Ovary (tissue), 9 donors: ENCODE results near the gene DDHD1. TPM values are rescaled to one million over a fixed set of nuclear protein-coding genes. Genes with fewer than 3 reads are reported as not detected.
"Not testable (repeated sequence)": the region's sequence is repeated elsewhere in the genome, so short reads cannot be mapped to it uniquely, and the experiment has no call there.

Source experiments
- DNase-seq, 5 donors: peaks; one replicate each; pipeline ENCODE4 v3.0.0-alpha.2; 2019 to 2020
- H3K27ac ChIP-seq, 2 donors: fragments of 200-600 bp; one replicate each; pipeline versions ENCODE4 v1.5.1 to v1.8.0; 2019 to 2022
- H3K27me3 ChIP-seq: fragments of 200-600 bp; one replicate; pipeline ENCODE4 v1.8.0; 2022
- H3K36me3 ChIP-seq: fragments of 200-600 bp; sonication (generic); one replicate; pipeline ENCODE4 v1.5.1; 2019
- H3K4me1 ChIP-seq: one replicate; pipeline ENCODE4 v1.8.1; 2013; ENCODE audit warnings: mild to moderate bottlenecking, moderate library complexity; ENCODE audit not compliant: insufficient read depth
- H3K4me3 ChIP-seq: fragments of 200-600 bp; sonication (generic); one replicate; pipeline ENCODE4 v1.5.1; 2017
- H3K9me3 ChIP-seq, 2 donors: fragments of 200-600 bp in 1 of 2; sonication (generic) in 1 of 2; one replicate each; pipeline versions ENCODE4 v1.5.1 to v1.8.1; 2013 to 2019; ENCODE audit warnings: mild to moderate bottlenecking in 1 of 2, moderate library complexity in 1 of 2
- EP300 ChIP-seq: sonication (generic); formaldehyde crosslinking; IDR thresholded peaks from one replicate; pipeline ENCODE4 v1.6.1; 2017; ENCODE audit warnings: antibody characterized with exemption
- POLR2A ChIP-seq: fragments of 450-650 bp; IDR thresholded peaks from one replicate; pipeline ENCODE4 v1.6.1; 2017; ENCODE audit warnings: antibody characterized with exemption, mild to moderate bottlenecking, moderate library complexity
- WGBS, 3 donors: extraction: QIAGEN DNeasy Blood & Tissue Kit in 1 of 3; methylation state at CpG; one replicate each; pipeline versions ENCODE4 v1.1.5 to v1.1.7; 2013 to 2017; 5-methylcytosine and 5-hydroxymethylcytosine counted together
- intact Hi-C, 4 donors: fragments of 100-400 bp; cut with DNase I; formaldehyde crosslinking; loops; one replicate each; pipeline versions ENCODE4 v1.11.0 to v1.15.1; 2022 to 2023
- polyA plus RNA-seq, 2 donors: library from polyadenylated mRNA; stranded (reverse); fragments of 200-250 nt in 1 of 2; fragments of 350-450 nt in 1 of 2; fragmentation: Illumina TruSeq in 1 of 2; extraction: RNeasy Lipid Tissue Mini Kit (QIAGEN cat#74804) in 1 of 2; gene quantifications; one replicate each; pipeline ENCODE4 v1.2.3, GENCODE V29; 2013 to 2014
- total RNA-seq, 7 donors: library from RNA; depleted of rRNA in 2 of 7; stranded (reverse); fragments of >200 nt in 2 of 7; fragmentation: NEBNext Ultra II Directional in 3 of 7; extraction: Animal tissue kit (Norgen Biotek cat#: 25700) in 3 of 7; gene quantifications; one replicate each; pipeline versions ENCODE4 v1.1.0 to v1.2.4, GENCODE V29; 2016 to 2023
- TF ChIP-seq, protein P1 (sequence below), 3 donors: fragments of 450-650 bp in 2 of 3; fragments of 200-600 bp in 1 of 3; IDR thresholded peaks; one replicate each; pipeline versions ENCODE4 v1.5.1 to v1.8.0; 2016 to 2022; ENCODE audit warnings: antibody characterized with exemption in 3 of 3, mild to moderate bottlenecking in 1 of 3
- donor health status: DM: no; HTN: no; CAD: no; lungs with moderate emphysema.
- donor health status: DM: no; HTN: no; CAD: no.
- donor health status: Bipolar disorder and iron deficiency.
- donor health status: DM: yes; HTN: yes; CAD: no.
- donor health status: DM: no; HTN: no; CAD: no.
- donor health status: DM: yes; HTN: yes; CAD: no.

Gene DDHD1
- total and polyA plus RNA-seq, 9 donors = 4.6 to 21.9 (median 18.8) TPM

DNA sequence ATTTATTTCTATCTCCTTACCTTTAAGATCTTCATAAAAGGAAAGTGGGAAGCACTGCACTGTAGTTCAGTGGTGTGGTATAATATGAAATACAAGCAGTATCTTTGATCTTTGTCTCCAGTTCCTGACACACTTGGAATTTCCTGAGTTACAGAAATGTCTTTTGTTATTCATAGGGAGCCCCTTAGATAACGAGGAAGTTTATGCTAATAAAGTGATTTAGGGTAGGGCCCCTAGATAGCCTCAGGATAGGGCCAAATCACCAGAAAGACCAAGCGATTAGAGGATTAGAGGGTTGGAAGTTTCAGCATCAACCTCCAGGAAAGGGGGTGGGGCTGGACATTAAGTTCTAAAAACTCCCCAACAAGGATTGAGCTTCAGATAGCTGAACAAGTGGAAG, 29.9 kb upstream of the DDHD1 start:
- no peak overlapping the region for H3K4me3 ChIP-seq
- no peaks in the 10 kb centered on the region for H3K27me3 ChIP-seq
- TF ChIP-seq EP300 (no peak), POLR2A (no peak)
- TF ChIP-seq, protein P1, sequence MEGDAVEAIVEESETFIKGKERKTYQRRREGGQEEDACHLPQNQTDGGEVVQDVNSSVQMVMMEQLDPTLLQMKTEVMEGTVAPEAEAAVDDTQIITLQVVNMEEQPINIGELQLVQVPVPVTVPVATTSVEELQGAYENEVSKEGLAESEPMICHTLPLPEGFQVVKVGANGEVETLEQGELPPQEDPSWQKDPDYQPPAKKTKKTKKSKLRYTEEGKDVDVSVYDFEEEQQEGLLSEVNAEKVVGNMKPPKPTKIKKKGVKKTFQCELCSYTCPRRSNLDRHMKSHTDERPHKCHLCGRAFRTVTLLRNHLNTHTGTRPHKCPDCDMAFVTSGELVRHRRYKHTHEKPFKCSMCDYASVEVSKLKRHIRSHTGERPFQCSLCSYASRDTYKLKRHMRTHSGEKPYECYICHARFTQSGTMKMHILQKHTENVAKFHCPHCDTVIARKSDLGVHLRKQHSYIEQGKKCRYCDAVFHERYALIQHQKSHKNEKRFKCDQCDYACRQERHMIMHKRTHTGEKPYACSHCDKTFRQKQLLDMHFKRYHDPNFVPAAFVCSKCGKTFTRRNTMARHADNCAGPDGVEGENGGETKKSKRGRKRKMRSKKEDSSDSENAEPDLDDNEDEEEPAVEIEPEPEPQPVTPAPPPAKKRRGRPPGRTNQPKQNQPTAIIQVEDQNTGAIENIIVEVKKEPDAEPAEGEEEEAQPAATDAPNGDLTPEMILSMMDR (IDR thresholded peaks at IDR 0.05) = no peak
- WGBS, 3 donors = 70 to 73% (median 71%) methylated on average over 2 of the region's 2 CpGs
- no peaks in the 10 kb centered on the region for H3K36me3 ChIP-seq
- no peaks in the 10 kb centered on the region for H3K4me1 ChIP-seq
- intact Hi-C loops = no loop called here
- no peak overlapping the region for H3K27ac ChIP-seq
- no peaks in the 10 kb centered on the region for H3K9me3 ChIP-seq
- DNase-seq = no peak

DNA sequence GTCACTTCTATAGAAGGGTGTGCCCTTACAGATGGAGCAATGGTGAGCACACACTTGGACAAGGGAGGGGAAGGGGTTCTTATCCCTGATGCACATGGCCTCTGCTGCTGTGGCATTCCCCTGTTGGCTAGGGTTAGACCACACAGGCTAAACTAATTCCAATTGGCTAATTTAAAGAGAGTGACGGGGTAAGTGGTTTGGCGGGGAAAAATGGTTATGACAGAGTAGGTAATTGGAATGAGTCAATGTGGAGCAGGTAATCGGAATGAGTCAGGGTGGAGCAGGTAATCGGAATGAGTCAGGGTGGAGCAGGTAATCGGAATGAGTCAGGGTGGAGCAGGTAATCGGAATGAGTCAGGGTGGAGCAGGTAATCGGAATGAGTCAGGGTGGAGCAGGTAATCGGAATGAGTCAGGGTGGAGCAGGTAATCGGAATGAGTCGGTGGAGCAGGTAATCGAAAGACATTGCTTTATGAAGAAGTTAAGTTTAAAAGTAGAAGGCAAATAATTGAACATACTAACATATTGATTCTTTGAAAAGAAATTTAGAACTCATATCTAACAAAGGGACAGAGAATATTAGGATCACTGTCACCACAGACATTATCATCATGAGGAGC, 28.4 kb upstream of the DDHD1 start:
- H3K27ac ChIP-seq, H3K4me1 ChIP-seq, DNase-seq, H3K4me3 ChIP-seq, H3K27me3 ChIP-seq, intact Hi-C loops, H3K36me3 ChIP-seq, H3K9me3 ChIP-seq: not testable (repeated sequence)
- 96 to 97% (median 96%) methylated on average over 10 to 11 of the region's 11 CpGs for WGBS, 3 donors

DNA sequence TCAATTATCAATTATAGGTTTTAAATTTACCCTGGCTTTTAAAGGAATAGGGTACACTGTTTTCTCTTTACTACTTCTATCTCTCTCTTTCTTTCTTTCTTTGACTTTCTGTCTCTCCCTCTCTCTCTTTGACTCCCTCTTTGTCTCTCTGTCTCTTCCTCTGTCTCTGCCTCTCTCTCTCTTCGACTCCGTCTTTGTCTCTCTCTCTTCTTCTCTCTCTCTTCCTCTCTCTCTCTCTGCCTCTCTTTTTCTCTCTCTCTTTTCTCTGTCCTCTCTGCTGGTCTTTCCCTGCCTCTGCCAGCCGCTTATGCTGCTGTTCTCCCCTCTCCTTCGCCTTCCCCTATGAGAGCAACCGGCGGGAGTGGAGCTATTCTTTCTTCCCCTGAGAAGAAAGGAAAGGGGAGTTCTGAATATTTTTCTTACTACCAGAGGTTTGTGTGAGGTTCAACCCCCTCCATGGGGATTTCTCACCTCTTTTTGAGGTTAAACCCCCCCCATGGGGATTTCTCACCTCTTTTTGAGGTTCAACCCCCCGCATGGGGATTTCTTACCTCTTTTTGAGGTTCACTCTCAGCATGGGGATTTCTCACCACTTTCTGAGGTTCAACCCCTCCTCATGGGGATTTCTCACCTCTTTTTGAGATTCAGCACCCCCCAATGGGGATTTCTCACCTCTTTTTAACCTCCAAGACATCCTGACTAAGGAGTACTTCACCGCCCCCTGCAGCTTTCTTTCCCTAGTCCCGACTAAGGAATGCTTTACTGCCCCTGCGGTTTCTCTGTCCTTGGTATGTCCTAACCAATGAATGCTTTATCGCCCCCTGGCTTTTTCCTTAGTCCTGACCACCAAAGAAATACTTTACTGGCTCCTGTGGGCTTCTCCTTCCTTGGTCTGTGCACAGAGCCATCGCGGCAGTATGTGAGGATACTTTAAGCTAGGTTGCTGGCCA, 27.4 kb upstream of the DDHD1 start:
- no peak overlapping the region for H3K4me3 ChIP-seq
- intact Hi-C loops = no loop called here
- H3K9me3 ChIP-seq = no peaks in the 10 kb centered on the region
- H3K27ac ChIP-seq = no peak overlapping the region
- H3K4me1 ChIP-seq = no peaks in the 10 kb centered on the region
- H3K36me3 ChIP-seq = no peaks in the 10 kb centered on the region
- H3K27me3 ChIP-seq = no peaks in the 10 kb centered on the region
- DNase-seq = no peak
- 90 to 92% (median 92%) methylated on average over 13 of the region's 13 CpGs for WGBS, 3 donors
- TF ChIP-seq EP300 = no peak
- no peak for TF ChIP-seq POLR2A
- TF ChIP-seq, protein P1 (IDR thresholded peaks at IDR 0.05) = no peak

DNA sequence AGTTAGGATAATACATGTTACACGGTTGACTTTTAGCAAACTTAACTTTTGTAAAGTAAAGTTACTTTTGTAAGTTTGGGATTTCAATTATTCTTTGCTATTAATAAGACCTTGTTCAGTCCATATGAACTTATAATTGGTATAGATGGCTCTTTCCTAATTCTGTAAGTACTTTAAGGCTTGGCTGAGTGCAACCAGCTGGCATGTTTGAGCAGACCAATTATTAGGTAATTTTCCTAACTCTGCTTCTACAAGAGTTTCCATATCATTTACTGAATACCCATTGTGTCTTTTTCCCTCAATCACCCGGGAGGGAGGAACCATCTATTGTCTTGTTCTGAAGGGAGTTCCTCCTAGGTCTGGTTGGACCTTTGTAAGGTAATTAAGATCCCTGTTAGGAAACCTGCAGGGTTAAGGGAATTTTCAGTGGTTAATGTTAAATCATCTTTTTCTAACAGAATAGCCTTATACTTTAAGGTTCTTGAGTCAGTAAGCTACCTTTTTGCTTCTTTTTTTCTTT, 26.4 kb upstream of the DDHD1 start:
- H3K4me1 ChIP-seq, H3K27me3 ChIP-seq, H3K27ac ChIP-seq, H3K36me3 ChIP-seq, H3K9me3 ChIP-seq, intact Hi-C loops, H3K4me3 ChIP-seq, DNase-seq: not testable (repeated sequence)
- 66 to 72% (median 69%) methylated on average over 2 of the region's 2 CpGs for WGBS, 3 donors

GRCh38 chr14:53175375-53175774, 22.3 kb upstream of the DDHD1 start:
- intact Hi-C loops = no loop called here
- H3K27me3 ChIP-seq = no peaks in the 10 kb centered on the region
- DNase-seq = no peak
- no peak overlapping the region for H3K4me3 ChIP-seq
- H3K27ac ChIP-seq = no peak overlapping the region
- H3K36me3 ChIP-seq = no peaks in the 10 kb centered on the region
- no peaks in the 10 kb centered on the region for H3K4me1 ChIP-seq
- no peaks in the 10 kb centered on the region for H3K9me3 ChIP-seq
- WGBS, 3 donors = 86 to 89% (median 89%) methylated on average over 4 of the region's 4 CpGs
- TF ChIP-seq, protein P1 (IDR thresholded peaks at IDR 0.05) = no peak
- TF ChIP-seq POLR2A = no peak
- no peak for TF ChIP-seq EP300
